Measurements from ENCODE around the gene CNGA2.

Gene CNGA2

DNA sequence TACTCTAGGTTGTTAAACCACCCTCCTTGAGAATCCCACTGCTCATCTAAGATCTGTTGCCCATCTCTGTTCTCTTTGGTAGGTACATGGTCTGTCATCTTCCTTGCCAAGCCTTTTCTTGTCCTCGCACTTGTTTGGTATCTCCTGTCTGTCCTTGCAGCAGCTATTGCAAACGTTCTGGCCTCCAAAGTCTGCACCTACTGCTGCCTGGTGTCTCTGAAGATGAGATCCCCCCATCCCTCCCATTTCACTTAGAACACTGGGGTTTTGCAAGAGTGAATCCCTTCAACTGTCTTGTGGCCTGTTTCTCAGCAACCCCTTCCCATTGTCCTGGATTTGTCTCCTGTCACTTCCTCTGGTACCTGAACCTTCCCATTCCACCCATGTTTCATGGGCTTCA lies 673 bp downstream of the CNGA2 start:
- no peaks in the 10 kb centered on the region for H4K20me1 ChIP-seq (ENCODE audit: low read depth, low read length)
- no peaks in the 10 kb centered on the region for H3F3A ChIP-seq (ENCODE audit: insufficient read depth)
- no peaks in the 10 kb centered on the region for H3K9me3 ChIP-seq (ENCODE audit: insufficient read depth, low read length)
- H3K79me2 ChIP-seq (ENCODE audit: insufficient read depth, low read length), result no peaks in the 10 kb centered on the region
- H3K36me3 ChIP-seq (ENCODE audit: low read length), result no peaks in the 10 kb centered on the region
- H3K4me2 ChIP-seq (ENCODE audit: low read depth, low read length, poor library complexity, severe bottlenecking), result no peak overlapping the region
- H2AFZ ChIP-seq (ENCODE audit: low read depth, low read length, severe bottlenecking), result no peak overlapping the region
- no peak overlapping the region for H3K4me3 ChIP-seq (ENCODE audit: insufficient read depth, low read length, poor library complexity, severe bottlenecking)
- H3K9ac ChIP-seq (ENCODE audit: low read length), result no peak overlapping the region
- TF ChIP-seq, protein P1, sequence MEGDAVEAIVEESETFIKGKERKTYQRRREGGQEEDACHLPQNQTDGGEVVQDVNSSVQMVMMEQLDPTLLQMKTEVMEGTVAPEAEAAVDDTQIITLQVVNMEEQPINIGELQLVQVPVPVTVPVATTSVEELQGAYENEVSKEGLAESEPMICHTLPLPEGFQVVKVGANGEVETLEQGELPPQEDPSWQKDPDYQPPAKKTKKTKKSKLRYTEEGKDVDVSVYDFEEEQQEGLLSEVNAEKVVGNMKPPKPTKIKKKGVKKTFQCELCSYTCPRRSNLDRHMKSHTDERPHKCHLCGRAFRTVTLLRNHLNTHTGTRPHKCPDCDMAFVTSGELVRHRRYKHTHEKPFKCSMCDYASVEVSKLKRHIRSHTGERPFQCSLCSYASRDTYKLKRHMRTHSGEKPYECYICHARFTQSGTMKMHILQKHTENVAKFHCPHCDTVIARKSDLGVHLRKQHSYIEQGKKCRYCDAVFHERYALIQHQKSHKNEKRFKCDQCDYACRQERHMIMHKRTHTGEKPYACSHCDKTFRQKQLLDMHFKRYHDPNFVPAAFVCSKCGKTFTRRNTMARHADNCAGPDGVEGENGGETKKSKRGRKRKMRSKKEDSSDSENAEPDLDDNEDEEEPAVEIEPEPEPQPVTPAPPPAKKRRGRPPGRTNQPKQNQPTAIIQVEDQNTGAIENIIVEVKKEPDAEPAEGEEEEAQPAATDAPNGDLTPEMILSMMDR (IDR thresholded peaks at IDR 0.05; ENCODE audit: insufficient read depth, low read length, poor library complexity, severe bottlenecking), result no peak
- no peak for TF ChIP-seq EZH2phosphoT487 (conservative IDR thresholded peaks at IDR 0.05; ENCODE audit: low read length)
- H3K27ac ChIP-seq (ENCODE audit: low read depth, low read length), result no peak overlapping the region
- no peaks in the 10 kb centered on the region for H3K27me3 ChIP-seq (ENCODE audit: low read length)
- no peaks in the 10 kb centered on the region for H3K9me2 ChIP-seq (replicated peaks; ENCODE audit: insufficient read depth, low read length)

DNA sequence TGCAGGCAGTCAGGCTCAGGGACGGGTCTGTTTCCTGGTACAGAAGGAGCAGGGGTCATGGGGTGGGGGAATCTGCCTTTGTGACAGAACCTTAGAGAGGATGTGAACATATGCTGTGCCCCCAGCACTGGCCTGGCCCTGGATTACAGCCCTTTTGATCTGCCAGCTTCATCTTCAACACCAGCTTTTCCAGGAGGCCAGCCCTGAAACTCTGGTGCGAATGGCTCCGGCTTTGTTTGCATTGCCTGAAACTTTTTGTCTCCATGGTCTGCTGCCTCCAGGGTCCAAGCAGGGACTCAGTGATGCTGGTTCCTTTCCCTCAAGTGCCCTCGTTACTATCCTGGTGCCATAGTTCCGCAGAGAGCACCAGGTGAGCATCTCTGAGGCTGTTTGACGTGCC lies 2.1 kb downstream of the CNGA2 start:
- Histone ChIP-seq H4K20me1 (ENCODE audit: low read depth, low read length) (no peaks in the 10 kb centered on the region), H3K4me2 (ENCODE audit: low read depth, low read length, poor library complexity, severe bottlenecking) (no peak overlapping the region), H3K36me3 (ENCODE audit: low read length) (no peaks in the 10 kb centered on the region), H3K9me2 (replicated peaks; ENCODE audit: insufficient read depth, low read length) (no peaks in the 10 kb centered on the region), H3F3A (ENCODE audit: insufficient read depth) (no peaks in the 10 kb centered on the region), H3K9me3 (ENCODE audit: insufficient read depth, low read length) (no peaks in the 10 kb centered on the region), H3K4me3 (ENCODE audit: insufficient read depth, low read length, poor library complexity, severe bottlenecking) (no peak overlapping the region), H3K79me2 (ENCODE audit: insufficient read depth, low read length) (no peaks in the 10 kb centered on the region), H3K9ac (ENCODE audit: low read length) (no peak overlapping the region), H3K27ac (ENCODE audit: low read depth, low read length) (no peak overlapping the region), H3K27me3 (ENCODE audit: low read length) (no peaks in the 10 kb centered on the region), H2AFZ (ENCODE audit: low read depth, low read length, severe bottlenecking) (no peak overlapping the region)
- TF ChIP-seq EZH2phosphoT487 (conservative IDR thresholded peaks at IDR 0.05; ENCODE audit: low read length), result no peak
- TF ChIP-seq, protein P1 (IDR thresholded peaks at IDR 0.05; ENCODE audit: insufficient read depth, low read length, poor library complexity, severe bottlenecking), result no peak

DNA sequence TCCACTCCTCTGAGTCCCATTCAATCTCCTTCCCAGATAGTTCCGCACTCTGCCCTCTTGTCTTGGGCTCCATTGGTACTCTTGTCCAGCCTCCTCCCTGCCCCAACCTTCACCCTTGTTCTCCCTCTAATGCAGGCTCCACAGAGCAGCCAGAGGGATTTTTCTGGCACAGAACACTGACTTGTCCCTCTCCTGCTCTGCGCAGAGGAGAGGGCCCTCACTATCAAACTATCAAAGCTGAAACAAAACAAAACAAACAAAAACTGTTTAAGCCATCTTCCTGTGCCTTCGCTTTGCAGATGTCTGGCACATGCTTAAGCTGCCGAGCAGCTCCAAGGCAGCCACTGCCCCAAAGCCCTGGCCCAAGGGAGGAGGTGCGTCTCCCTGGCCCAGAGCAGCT lies 2.9 kb downstream of the CNGA2 start:
- Histone ChIP-seq H4K20me1 (ENCODE audit: low read depth, low read length) (no peaks in the 10 kb centered on the region), H3K9me3 (ENCODE audit: insufficient read depth, low read length) (no peaks in the 10 kb centered on the region), H3K79me2 (ENCODE audit: insufficient read depth, low read length) (no peaks in the 10 kb centered on the region), H3K36me3 (ENCODE audit: low read length) (no peaks in the 10 kb centered on the region), H3K9ac (ENCODE audit: low read length) (no peak overlapping the region), H3K4me3 (ENCODE audit: insufficient read depth, low read length, poor library complexity, severe bottlenecking) (no peak overlapping the region), H3K27ac (ENCODE audit: low read depth, low read length) (no peak overlapping the region), H3K4me2 (ENCODE audit: low read depth, low read length, poor library complexity, severe bottlenecking) (no peak overlapping the region), H3F3A (ENCODE audit: insufficient read depth) (no peaks in the 10 kb centered on the region), H3K9me2 (replicated peaks; ENCODE audit: insufficient read depth, low read length) (no peaks in the 10 kb centered on the region), H2AFZ (ENCODE audit: low read depth, low read length, severe bottlenecking) (no peak overlapping the region), H3K27me3 (ENCODE audit: low read length) (no peaks in the 10 kb centered on the region)
- TF ChIP-seq, protein P1 (IDR thresholded peaks at IDR 0.05; ENCODE audit: insufficient read depth, low read length, poor library complexity, severe bottlenecking), result no peak
- no peak for TF ChIP-seq EZH2phosphoT487 (conservative IDR thresholded peaks at IDR 0.05; ENCODE audit: low read length)
